Ishikawa (cell line): ENCODE measurements around the gene CFAP73.

ENCODE experiments used
- CEBPB ChIP-seq: IDR thresholded peaks from 2 replicates; pipeline ENCODE4 v1.6.1; 2012
- CREB1 ChIP-seq: IDR thresholded peaks from 2 replicates; pipeline ENCODE4 v1.6.1; 2012; ENCODE audit warnings: low read depth
- EGR1 ChIP-seq: IDR thresholded peaks from 2 replicates; pipeline ENCODE4 v1.6.1; 2012
- EP300 ChIP-seq: IDR thresholded peaks from 2 replicates; pipeline ENCODE4 v1.6.1; 2012; ENCODE audit warnings: borderline replicate concordance
- FOXM1 ChIP-seq: IDR thresholded peaks from 2 replicates; pipeline ENCODE4 v1.6.1; 2012; ENCODE audit warnings: low read depth, borderline replicate concordance
- NFIC ChIP-seq: IDR thresholded peaks from 2 replicates; pipeline ENCODE4 v1.6.1; 2012
- RAD21 ChIP-seq: IDR thresholded peaks from 2 replicates; pipeline ENCODE4 v1.6.1; 2012; ENCODE audit warnings: low read depth
- TAF1 ChIP-seq: IDR thresholded peaks from 2 replicates; pipeline ENCODE4 v1.6.1; 2012; ENCODE audit warnings: low read depth, mild to moderate bottlenecking
- TCF12 ChIP-seq: IDR thresholded peaks from 2 replicates; pipeline ENCODE4 v1.6.1; 2012; ENCODE audit warnings: low read depth
- TEAD4 ChIP-seq: IDR thresholded peaks from 2 replicates; pipeline ENCODE4 v1.6.1; 2012
- YY1 ChIP-seq: IDR thresholded peaks from 2 replicates; pipeline ENCODE4 v1.6.1; 2012; ENCODE audit warnings: low read depth
- ZBTB7A ChIP-seq: IDR thresholded peaks from 2 replicates; pipeline ENCODE4 v1.6.1; 2012; ENCODE audit warnings: low read depth
- TF ChIP-seq, protein P1 (sequence below): IDR thresholded peaks from 2 replicates; pipeline ENCODE4 v1.6.1; 2012; ENCODE audit warnings: low read depth, mild to moderate bottlenecking
- TF ChIP-seq, protein P2 (sequence below): IDR thresholded peaks from 2 replicates; pipeline ENCODE4 v1.6.1; 2012
- TF ChIP-seq, protein P3 (sequence below): IDR thresholded peaks from 2 replicates; pipeline ENCODE4 v1.6.1; 2012

CFAP73 gene

DNA sequence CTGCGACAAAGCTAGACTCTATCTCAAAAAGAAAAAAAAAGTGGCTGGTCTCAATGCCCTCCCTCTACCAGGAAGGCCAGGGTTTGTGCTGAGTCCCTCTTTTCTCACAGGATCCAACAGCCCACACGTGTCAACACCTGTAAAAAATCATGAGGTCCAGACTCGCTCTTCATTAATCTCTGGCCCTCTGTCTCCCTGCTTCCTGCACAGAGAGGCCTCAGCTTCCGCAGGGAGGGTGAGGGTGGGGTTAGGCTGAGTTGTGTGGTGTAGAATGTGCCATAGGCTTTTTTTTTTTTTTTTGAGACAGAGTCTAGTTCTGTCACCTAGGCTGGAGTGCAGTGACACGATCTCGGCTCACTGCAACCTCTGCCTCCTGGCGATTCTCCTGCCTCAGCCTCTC lies 6.1 kb downstream of the CFAP73 start:
- TF ChIP-seq TEAD4 (no peak), EP300 (no peak), NFIC (no peak), ZBTB7A (no peak), CEBPB (no peak), EGR1 (no peak)

DNA sequence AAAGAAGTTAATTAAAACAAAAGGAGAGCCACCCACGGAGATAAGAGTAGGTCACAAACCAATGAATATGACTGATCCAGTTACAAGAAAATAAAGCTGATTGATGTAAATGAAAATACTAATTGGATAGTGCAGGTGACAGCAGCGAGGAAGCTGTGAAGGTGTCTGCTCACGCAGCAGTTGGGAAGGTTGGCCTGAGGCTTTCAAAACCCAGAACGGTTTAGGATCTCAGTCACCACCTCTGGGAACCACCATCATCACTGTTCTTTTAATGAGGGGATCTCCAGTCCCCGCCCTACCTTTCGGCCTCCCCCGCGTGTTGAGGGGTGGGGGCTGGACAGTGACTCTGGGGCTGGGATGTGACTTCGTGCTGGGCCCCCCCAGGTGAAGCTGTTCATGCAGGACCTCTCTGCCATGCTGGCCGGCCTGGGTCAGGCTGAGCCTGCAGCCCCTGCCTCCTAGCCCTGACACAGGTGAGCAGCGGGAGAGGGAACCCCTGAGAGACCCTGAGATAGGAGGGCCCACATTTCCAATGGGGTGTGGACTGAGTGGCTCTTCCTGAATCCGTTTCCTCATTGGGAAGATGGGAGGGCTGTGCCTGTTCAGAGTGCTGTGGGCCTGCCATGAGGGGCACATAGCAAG lies 7.8 kb downstream of the CFAP73 start:
- TF ChIP-seq CREB1 (no peak), TCF12 (no peak), EGR1 (no peak), FOXM1 (no peak), CEBPB (no peak), TEAD4 (no peak), YY1 (no peak), EP300 (no peak), ZBTB7A (no peak), NFIC (no peak), TAF1 (no peak), RAD21 (no peak)
- TF ChIP-seq, protein P1, sequence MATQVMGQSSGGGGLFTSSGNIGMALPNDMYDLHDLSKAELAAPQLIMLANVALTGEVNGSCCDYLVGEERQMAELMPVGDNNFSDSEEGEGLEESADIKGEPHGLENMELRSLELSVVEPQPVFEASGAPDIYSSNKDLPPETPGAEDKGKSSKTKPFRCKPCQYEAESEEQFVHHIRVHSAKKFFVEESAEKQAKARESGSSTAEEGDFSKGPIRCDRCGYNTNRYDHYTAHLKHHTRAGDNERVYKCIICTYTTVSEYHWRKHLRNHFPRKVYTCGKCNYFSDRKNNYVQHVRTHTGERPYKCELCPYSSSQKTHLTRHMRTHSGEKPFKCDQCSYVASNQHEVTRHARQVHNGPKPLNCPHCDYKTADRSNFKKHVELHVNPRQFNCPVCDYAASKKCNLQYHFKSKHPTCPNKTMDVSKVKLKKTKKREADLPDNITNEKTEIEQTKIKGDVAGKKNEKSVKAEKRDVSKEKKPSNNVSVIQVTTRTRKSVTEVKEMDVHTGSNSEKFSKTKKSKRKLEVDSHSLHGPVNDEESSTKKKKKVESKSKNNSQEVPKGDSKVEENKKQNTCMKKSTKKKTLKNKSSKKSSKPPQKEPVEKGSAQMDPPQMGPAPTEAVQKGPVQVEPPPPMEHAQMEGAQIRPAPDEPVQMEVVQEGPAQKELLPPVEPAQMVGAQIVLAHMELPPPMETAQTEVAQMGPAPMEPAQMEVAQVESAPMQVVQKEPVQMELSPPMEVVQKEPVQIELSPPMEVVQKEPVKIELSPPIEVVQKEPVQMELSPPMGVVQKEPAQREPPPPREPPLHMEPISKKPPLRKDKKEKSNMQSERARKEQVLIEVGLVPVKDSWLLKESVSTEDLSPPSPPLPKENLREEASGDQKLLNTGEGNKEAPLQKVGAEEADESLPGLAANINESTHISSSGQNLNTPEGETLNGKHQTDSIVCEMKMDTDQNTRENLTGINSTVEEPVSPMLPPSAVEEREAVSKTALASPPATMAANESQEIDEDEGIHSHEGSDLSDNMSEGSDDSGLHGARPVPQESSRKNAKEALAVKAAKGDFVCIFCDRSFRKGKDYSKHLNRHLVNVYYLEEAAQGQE, result no peak
- TF ChIP-seq, protein P2, sequence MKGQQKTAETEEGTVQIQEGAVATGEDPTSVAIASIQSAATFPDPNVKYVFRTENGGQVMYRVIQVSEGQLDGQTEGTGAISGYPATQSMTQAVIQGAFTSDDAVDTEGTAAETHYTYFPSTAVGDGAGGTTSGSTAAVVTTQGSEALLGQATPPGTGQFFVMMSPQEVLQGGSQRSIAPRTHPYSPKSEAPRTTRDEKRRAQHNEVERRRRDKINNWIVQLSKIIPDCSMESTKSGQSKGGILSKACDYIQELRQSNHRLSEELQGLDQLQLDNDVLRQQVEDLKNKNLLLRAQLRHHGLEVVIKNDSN, result no peak
- TF ChIP-seq, protein P3, sequence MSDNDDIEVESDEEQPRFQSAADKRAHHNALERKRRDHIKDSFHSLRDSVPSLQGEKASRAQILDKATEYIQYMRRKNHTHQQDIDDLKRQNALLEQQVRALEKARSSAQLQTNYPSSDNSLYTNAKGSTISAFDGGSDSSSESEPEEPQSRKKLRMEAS, result no peak

DNA sequence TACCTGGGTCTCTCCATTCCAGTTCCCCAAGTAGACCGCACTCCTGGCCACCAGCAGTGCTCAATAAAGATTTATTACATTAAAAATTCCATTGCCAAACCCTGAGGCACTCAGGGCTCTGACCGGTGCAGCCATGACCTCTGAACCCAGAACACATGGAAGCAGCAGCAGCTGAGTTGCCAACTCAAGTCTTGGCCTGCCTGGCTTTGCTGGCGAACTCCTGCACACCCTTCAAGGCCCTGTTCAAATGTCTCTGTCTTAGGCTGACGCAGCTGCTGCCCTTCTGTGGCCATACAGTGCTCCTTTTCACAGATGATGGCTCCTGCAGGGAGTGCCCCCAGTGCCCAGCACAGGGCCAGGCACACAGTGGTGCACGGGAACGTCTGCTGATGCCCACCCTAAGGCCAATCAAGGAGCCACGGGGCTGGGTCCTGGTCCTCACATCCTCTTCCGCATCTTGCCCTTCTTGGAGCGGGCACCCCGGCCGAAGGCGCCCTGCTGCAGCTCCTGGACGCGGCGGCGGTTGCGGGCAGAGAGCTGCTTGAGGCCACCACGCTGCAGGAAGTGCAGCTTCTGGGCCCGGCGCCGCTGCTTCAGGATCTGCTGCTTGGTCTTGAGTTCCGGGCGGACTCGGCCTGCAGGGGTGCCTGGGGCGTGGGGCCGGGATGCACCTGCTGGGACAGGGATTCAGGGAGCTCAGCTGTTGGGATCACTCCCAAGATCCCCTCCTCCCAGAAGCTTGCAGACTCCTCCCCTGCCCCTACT lies 9.1 kb downstream of the CFAP73 start:
- TF ChIP-seq TEAD4, result no peak
- TF ChIP-seq TAF1, result no peak
- no peak for TF ChIP-seq ZBTB7A
- no peak for TF ChIP-seq NFIC
- no peak for TF ChIP-seq RAD21
- no peak for TF ChIP-seq FOXM1
- no peak for TF ChIP-seq EP300
- no peak for TF ChIP-seq YY1
- no peak for TF ChIP-seq TCF12
- TF ChIP-seq, protein P3, result no peak
- no peak for TF ChIP-seq EGR1
- TF ChIP-seq, protein P1, result no peak
- TF ChIP-seq, protein P2, result no peak
- TF ChIP-seq CREB1, result no peak
- TF ChIP-seq CEBPB, result no peak

DNA sequence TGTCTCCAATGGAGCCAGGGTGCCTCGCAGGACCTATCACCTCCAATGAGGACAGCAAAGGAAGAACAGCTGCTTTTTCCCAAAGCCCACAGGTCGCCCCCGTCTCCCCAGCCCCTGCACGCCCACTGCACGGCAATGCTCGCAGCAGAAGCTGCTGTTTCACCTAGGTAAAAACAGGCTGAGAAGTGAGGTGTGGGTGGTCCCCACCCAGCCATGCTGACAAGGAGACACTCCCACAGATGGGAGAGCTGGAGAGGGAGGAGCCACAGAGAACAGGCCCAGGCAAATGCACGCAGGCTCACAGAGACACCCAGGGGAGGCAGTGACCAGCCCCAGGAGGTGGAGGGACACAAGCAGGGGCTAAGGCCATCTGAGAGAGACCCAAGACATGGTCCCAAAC lies 10.4 kb downstream of the CFAP73 start:
- TF ChIP-seq EGR1 (no peak), TAF1 (no peak), NFIC (no peak), CREB1 (no peak), TCF12 (no peak), CEBPB (no peak), FOXM1 (no peak)
- TF ChIP-seq, protein P3, result no peak
- TF ChIP-seq, protein P2, result no peak
- TF ChIP-seq, protein P1, result no peak
